Measurements from ENCODE around the gene MREG.

MREG gene, protein sequence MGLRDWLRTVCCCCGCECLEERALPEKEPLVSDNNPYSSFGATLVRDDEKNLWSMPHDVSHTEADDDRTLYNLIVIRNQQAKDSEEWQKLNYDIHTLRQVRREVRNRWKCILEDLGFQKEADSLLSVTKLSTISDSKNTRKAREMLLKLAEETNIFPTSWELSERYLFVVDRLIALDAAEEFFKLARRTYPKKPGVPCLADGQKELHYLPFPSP

DNA sequence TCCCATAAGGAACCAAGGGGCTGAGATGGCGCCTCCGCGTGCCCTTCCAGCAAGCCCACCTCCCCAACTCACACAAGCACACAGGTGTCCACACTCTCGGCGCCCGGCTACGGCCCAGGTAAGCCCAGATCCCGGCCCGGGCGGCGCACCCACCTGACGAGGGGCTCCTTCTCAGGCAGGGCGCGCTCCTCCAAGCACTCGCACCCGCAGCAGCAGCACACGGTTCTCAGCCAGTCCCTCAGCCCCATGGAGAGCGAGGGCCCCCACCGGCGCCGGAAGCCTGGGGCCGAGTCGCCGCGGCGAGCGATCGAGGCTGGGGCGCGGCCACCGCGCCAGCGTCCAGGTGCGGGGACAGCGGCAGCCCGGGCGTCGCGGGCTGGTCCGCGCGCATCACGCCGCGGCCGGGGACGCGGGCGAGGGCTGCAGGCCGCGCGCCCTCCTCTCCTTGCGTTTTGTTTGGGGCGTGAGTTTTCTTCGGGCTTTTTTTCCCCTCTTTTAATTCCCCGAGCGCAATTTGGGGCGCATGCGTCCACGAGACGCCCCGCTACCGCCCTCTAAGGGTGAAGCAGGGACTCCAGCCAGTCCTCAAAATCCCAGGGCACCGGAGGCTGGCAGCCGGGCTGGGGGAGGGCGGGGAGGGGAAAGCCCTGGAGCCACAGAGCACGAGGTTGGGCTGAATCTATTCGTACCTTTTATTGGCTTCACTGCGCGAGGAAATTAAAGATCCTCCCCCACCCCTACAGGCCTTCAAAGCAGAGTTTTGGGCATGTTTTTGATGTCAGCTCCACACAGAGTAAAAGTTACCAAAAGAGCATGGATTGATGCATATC is at the start of gene MREG:
MREG (minus strand) TSS at position 472 of the 830 bp plus-strand sequence; CDS start at position 248, 224 bp downstream.
- DNase-seq (ENCODE audit: low spot score), result peak; percentile 94

DNA sequence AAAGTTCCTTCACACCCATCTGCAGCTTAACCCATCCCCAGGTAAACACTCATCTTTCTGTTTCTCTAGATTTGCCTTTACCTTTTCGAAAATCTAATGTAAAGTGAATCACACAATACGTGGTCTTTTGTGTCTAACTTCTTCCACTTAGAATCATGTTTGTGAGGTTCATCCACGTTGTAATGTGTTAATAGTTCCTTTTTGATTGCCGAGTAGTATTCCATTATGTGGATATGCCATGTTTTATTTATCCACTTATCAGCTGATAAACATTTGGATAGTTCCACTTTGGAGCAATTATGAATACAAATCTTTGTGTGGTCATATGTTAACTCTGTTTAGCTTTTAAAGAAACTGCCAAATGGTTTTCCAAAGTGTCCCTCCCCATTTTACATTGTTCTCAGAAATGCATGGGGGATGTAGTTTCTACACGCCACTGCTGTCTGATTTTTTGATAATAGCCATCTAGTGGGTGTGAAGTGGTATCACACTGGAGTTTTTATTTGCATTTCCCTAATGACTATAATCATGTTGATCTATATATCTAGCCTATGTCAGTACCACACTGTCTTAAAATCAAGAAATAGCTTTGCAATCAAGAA is 46.0 kb upstream of the MREG start:
- no peak for DNase-seq (ENCODE audit: low spot score)

DNA sequence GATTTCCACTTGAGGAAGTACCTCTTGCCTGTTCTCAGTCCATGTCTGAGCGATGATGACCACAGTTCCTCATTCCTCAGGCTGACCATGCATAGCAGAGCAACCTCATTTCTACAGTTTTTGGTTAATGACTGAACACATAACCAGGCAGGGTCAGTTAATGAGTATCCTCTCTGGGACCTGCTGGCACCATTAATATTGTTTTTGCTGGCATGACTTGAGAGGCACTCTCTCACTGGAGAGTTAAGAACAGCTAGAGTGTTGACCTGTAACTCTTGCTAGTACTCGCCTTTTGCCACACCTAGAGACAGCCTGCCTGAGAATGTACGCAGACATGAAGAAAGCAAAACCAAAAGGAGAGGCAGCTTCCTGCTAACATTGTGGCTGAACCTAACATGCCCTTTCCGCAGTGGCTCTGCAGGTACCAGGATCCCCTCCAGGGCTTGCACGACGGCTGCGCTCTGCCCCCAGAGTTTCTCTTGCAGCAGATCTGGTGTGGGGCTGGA is 44.4 kb upstream of the MREG start:
- DNase-seq (ENCODE audit: low spot score), result no peak

DNA sequence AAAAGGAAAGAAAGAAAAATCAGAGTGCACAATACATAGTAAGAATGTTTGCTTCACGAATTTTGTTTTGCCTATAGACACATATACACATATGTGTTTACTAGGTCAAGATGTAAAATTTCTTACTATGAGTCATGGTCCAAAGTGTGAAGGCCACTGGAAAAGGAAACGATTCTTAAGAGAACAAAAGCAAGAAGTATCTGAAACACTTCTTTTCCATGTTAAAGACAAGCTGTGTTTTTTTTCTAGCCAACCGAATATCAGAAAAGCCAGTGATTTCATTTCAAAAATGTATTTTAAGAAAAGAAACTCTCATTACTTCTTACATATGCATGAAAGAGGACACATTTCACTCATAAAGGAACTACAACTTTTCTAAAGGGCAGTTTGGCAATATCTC is 43.4 kb upstream of the MREG start:
- no peak for DNase-seq (ENCODE audit: low spot score)

DNA sequence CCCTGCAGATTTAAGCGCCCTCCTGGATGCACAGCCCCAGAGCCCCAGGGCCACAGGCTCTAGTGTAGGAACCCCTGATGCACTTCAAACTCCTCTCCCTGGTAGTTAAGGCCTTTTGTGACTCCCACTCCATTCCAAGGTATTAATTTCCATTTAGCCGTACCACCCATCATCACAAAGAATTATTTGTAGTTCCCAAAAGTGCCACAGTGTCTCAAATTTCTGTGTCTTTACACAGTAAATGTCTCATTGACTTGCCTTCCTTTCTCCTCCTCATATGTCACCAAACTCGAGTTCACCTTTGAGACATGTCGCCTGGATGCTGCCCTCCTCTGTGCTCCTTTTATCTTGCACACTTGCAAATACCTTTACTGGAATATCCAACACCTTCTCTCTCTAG is 42.3 kb upstream of the MREG start:
- no peak for DNase-seq (ENCODE audit: low spot score)

DNA sequence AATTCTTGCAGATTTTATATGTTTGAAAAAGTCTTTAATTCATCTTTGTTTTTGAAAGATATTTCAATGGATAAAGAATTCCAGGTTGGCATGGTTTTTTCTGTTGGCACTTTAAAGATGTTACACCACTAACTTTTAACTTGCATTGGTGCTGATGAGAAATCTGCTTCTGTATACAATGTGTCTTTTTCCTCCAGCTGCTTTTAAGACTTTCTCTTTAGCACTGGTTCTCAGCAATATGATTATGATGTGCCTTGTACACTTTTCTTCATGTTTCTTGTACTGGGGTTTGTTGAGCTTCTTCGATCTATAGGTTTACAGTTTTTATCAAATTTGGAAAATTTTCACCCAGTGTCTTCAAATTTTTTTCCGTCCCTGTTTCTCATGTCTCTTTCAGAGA is 39.1 kb upstream of the MREG start:
- no peak for DNase-seq (ENCODE audit: low spot score)

DNA sequence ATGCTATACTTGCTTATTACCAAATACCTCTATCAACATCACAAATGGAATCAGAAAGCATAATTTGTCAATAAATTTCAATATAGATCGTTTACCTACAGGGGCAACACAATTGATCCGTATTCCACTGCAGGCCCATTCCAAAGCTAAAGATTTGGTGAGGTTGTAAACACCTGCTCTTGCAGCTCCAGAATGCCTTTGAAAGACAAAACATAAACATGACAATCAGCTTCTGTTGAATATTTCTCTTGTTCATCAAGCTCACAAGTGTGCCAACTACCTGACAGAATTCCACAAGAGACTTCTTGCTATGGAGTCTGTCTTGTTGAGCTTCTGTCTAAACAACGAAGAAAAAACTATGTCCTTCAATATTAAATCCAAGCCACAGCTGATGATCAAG is 38.0 kb upstream of the MREG start:
- DNase-seq (ENCODE audit: low spot score), result no peak

DNA sequence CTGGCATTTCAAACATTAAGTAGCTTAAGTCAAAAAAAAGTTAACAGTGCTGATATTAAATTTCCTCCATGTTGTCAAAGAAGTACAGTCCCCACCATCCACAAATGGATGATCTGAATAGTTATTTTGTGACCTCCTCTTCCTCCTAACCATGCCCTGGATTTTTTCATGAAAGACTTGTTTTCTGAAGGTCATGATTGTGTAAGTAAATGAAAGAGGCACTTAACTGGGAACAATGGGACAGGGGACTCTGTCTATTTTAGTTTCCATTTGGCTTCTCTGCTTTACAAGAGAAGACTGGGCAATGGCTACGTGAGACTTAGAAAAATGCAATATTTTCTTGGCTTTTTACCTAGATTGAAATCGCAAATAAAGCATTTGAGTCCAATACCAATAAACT is 36.1 kb upstream of the MREG start:
- DNase-seq (ENCODE audit: low spot score), result no peak

DNA sequence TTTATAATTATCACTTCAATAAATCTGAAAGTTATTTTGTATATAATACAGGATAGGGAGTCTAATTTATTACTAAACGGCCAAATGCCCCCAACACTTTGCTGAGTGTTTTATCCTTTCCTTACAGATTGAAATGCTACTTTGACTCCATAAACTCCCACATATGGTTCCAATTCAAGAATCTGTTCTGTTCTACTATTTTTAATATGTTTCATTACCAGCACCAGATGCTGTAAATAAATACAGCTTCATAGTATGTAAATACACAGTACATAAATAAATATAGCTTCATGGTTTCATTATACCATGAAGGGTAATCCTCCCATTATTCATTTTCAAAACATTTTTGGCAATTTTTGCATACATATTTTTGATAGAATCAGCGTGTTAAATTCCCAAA is 34.0 kb upstream of the MREG start:
- DNase-seq (ENCODE audit: low spot score), result no peak

DNA sequence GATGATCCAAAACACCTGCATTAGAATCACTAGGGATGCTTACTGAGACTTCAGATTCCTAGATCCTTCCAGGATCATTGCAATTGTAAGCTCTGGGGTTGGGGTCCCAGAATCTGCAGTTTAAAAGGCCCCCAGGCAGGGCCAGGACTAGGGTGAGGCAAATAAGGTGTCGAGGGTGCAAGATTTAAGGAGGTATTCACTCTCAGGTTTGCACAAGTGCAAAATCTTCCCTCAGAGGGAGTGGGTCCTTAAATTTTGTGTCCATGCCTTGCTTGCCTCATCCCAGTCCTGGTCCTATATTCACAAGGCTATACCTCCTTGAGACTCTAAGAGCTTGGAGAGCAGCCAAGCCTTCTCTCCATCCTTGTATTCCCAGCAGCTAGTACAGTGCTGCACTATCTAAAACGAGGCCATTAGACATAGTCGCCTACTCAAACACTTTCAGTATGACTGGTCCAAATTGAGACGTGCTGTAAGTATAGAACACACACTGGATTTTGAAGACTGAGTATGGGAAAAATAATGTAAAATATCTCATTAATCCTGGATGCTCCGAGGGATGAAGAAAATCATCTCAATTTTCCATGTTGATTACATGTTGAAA is 31.6 kb upstream of the MREG start:
- DNase-seq (ENCODE audit: low spot score), result no peak

DNA sequence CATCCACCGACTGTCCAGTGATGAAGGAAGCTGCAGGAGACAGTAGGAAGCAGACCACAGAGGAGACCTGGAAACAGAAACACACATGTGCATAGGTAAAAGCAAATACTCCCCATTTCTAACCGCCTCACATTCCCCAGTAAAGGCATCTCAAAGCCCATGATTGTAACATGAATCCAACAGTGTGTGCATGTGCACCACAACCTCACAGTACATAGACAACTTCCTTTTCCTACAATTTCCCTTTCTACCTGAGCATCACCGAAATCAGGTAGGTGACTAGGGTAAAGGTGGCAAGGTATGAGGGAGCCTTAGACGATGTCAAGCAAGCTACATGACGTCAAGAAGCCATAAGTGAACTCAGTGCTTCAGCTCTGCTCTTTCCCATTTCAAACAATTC is 30.6 kb upstream of the MREG start:
- no peak for DNase-seq (ENCODE audit: low spot score)

DNA sequence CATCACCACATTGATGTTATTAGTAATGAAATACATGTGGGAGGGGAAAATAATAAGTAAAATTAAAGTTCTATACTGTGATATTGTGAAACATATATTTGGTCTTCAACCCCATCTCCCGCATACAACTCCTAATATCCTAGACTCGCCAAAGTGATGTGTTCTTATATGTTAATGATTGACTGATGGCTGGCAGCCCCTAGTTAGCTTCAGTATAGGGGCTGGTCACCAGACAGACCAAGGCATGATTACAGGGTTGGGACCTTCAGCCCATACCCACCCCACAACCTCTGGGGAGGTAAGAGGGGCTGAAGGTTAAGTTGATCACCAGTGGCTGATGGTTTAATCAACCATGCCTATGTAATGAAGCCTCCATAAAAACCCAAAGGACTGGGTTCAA is 28.1 kb upstream of the MREG start:
- DNase-seq (ENCODE audit: low spot score), result no peak

DNA sequence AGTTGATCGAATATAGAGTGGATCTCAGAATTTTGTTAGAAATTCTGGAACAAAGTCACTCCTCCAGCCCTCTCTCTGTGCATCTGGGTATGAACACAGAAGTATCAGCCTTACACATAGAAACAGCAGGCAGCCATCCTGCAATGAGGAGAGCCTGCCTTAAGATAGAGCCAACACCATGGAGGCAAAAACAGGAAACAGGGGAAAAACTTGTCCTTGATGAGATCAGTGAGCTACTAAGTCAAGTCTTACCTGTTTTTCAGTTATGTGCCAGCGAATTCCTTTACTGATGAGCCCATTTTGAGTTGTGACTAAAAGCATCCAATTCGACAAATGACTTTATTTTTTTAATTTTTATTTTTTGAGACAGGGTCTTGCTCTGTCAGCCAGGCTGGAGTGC is 26.6 kb upstream of the MREG start:
- DNase-seq (ENCODE audit: low spot score), result no peak

DNA sequence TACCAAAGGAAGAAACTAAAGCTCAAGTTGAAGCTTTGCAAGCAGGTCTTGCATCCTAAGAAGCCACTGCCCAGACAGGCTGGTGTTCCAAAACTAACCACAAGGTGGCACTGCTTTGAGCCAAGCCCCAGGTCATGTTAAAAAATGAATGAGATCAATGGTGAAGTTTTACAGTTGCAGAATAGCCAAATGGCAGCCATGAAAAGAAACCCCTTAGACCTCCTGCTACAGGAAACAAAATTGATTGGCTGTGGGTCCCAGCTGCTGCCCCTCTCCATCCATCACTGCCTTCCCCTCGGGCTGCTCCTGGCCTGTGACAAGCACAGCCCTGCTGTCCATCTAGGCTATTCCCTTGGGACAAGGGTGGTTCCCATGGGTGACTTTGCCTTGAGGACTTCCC is 20.7 kb upstream of the MREG start:
- peak; percentile 75 for DNase-seq (ENCODE audit: low spot score)

DNA sequence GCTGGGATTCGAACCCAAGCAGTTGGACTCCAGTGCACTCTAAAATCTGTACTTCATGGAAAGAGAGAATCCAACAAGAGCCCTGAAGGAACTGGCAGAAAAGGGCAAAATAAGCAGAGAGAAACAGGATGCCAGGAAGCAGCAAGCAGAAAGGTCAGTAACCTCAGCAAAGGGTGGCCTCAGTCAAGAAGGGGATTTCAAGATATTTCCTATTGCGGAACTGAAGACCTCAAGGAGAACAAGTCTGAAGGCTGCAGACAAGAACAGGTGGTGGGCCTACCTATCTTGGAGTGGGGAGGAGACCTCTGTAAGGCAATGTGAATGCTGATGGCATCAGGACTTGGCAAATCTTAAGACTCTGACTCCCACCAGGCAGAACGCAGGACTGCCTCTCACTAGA is 20.1 kb upstream of the MREG start:
- no peak for DNase-seq (ENCODE audit: low spot score)

DNA sequence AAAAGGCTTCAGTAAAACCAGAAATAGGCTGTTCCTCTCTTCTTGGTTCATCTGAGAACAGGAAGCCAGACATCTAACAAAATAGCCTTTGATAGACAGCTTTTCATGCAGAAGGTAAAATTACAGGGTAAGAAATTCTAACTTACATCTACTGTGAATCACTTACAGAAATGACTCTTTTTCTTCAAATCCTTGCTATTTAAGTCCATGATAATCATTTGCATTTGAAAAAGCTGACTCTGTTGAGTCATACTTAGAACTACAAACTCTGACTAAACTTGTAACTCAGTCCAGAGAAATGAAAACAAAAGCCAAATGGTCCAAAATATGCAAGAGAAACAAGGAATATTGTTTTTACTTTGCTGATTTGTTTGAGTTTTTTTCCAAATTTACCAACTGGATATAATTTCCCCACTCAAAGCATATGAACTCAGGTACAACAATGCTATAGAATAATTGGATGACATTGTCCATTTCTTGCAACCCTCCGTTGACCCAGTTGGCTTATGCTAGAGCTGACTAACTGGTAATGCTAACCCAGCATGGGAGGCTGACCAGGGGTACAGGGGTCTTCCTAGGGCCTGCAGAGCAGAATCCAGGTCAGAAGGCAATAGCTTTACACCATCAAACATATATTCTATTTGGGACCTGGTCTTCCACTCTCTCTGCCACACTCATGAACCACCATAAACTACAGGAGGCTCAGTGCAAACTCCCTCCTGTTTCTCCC is 18.8 kb upstream of the MREG start:
- no peak for DNase-seq (ENCODE audit: low spot score)

DNA sequence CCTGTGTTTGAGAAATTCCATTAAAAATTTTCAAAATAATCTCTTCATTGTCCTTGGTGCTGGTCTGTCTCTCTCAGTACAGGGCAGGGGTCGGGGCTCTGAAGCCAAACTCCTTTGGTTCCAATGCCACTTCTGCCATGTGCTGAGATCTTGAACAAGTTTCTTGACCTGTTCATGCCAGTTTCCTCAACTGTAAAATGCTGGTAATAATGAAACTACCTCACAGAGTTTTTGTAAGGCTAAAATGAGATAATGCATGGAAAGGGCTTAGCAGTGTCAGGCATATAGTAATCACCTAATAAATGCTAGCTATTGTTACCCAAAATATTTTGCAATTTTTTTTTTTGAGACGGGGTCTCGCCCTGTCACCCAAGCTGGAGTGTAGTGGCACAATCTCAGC is 16.9 kb upstream of the MREG start:
- DNase-seq (ENCODE audit: low spot score), result no peak

DNA sequence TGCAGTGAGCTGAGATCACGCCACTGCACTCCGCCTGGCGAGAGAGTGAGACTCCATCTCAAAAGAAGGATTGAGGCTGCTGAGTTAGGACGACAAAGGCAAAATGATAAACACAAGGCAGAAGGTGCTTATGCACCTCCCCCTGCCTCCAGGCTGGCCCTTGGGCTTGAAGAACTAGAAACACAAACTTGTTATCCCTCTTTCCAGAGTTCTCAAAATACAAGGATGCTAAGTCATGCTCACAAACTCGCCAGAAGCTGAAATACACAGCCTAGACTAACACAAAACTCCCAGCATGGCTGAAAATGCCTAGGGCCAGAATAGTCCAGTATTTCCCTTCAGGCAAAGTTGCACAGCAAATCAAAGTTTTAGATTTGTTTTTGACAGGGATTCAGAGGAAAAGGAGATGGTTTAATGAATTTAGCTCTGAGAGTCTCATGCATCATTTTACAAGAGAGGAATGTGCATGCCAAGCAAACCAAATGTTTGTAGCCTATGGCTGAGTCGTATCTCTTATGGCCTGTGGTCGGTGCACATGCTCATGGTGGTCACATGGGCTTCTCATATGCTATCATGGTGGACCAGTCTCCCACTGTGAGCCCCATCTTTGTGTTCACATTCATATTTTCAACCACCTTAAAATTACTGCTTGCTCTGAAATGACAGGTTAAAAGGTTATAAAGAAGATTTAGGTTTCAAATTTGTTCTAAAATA is 16.2 kb upstream of the MREG start:
- DNase-seq (ENCODE audit: low spot score), result no peak

DNA sequence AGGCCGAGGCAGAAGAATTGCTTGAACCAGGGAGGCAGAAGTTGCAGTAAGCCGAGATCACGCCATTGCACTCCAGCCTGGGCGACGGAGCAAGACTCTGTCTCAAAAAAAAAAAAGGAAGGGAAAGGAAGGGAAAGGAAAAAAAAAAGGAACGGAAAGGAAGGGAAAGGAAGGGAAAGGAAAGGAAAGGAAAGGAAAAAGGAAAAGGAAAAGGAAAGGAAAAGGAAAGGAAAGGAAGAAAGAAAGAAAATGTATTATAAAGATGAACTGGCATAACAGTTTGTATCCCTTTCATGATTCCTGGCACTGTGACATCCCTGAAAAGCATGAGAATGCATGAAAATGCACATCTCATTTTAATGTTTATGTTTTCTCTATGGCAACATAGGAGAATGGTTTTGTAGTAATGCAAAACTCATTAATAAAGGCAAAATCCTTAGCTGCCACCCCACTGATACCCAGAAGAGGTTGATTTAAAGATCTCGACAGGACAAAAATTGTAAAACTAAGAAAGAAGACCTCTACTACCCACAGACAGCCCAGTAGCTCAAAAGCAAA is 11.5 kb upstream of the MREG start:
- DNase-seq (ENCODE audit: low spot score), result no peak

DNA sequence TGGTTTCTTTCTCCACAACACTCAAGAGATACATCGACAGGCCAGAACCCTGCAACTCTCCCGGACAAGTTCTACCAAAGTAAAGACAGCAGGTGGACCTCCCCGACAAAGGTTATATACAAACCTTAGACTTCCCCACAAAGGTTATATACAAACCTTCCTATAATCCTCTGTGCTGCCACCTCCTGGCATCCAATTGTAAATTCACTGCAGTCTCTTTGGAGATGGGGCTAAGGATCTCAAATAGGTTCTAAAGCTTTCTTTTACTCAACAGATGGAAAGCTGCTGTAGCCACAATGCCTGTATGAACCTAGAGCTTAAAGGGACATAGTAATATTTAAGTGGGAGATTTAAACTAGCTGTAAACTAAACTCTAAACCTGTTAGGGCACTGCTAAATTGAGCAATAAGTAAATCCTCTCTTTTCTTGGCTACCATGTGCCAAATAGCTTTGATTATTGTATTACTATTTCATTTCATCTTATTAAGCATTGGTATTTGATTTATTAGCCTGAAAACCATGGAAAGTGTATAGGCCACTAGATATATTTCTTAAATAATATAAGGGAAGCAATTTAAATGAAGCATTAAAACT is 9.8 kb upstream of the MREG start:
- DNase-seq (ENCODE audit: low spot score), result peak; percentile 60

Measured in D341Med (cell line).